Left ventricle myocardium superior (tissue), 1 donor: Measurements from ENCODE around the gene CCT3. TPM values are rescaled to one million over a fixed set of nuclear protein-coding genes. Genes with fewer than 3 reads are reported as not detected.
"Not testable (repeated sequence)": the region's sequence is repeated elsewhere in the genome, so short reads cannot be mapped to it uniquely, and the experiment has no call there.

Experiments used
- ATAC-seq: fragments of 200-7000 bp; cut with Tn5 transposase; one replicate; pipeline ENCODE4 v1.9.1; 2020; ENCODE audit warnings: mild to moderate bottlenecking, moderate library complexity
- DNase-seq: peaks from one replicate; pipeline ENCODE4 v3.0.0-alpha.2; 2020
- intact Hi-C: fragments of 100-400 bp; cut with micrococcal nuclease; formaldehyde crosslinking; loops from one replicate; pipeline ENCODE4 v1.11.0; 2022
- total RNA-seq: library from RNA; stranded (reverse); fragmentation: NEBNext Ultra II Directional; extraction: Animal tissue kit (Norgen Biotek cat#: 25700); gene quantifications from one replicate; pipeline ENCODE4 v1.2.1, GENCODE V29; 2021
- donor health status: DM: no; HTN: yes; CAD: no; lungs with severe emphysema.

The CCT3 gene
- total RNA-seq, 1 donor from 2014 or later: 131 TPM

DNA sequence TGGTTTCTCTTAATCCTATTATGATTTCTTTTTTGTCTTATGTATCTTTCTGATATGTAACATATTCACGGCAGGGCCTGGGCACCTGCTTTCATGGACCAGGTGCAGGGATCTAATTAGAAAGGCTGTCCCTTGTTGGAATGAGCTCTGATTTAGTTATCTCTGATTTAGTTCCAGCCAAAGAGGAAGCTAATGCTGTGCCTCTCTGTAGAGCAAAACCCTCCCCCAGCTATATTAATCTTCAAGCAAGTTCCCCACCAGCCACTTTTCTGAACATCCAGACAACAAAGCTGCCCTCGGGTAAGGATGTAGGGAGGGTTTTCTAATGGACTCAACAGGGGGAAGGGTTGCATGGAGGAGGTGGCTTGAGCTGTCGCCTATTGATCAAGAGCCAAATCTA, 6.3 kb upstream of the CCT3 start:
- no peak for ATAC-seq
- intact Hi-C loops: no loop called here

DNA sequence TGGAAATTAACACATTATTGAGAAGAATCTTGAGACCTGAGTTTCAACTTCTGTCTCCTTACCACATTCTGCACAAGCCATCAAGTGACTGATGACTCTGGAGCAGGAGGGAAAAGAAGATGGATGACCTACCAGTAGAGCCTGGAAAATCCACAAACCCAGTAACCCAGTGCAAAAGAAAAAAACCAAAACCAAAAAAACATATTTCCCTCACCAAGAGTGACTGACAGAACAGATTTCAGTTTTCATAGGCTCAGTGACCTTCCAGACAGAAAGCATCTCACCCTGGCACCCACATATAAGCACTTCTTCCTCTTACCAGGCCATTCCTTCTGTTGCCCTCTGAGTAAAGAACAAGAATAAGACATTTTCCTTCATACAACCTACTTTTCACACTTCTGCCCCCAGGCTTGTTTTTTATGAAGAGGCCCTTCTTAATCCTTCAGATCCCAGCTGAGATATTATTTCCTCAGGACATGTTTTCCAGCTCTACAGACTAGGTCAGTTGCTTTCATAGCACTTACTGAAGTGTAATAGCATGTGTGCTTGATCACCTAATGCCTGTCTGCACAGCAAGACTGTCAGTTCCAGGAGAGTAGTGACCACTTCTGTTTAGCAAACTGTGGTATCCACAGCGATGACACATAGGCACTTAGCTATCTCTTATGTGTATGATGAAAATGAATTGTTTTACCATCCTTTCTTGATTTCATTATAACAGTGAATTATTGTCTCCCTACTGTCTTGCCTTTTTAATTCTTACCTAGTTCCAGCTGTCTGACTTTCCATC, 4.3 kb upstream of the CCT3 start:
- no peak for DNase-seq
- ATAC-seq: no peak
- intact Hi-C loops: no loop called here

More for the DNA sequence above, 6.3 kb upstream of the CCT3 start:
- DNase-seq: no peak

DNA sequence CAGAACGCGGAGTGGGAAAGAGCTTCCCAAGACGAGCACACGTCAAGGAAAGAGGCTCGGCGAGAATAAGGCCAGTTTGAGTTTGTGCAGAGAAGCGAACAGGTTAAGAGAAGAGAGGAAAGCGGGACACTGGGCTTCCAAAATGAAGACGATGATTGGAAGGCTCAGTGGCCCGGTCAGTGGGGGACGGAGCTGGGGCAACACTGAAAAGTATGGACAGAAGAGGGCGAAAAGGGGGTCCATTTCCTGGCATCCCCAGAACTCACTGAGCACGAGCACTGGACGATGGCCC, 258 bp downstream of the CCT3 start:
- DNase-seq (no peak), ATAC-seq (peak; percentile 27)
- intact Hi-C loops: no loop called here

DNA sequence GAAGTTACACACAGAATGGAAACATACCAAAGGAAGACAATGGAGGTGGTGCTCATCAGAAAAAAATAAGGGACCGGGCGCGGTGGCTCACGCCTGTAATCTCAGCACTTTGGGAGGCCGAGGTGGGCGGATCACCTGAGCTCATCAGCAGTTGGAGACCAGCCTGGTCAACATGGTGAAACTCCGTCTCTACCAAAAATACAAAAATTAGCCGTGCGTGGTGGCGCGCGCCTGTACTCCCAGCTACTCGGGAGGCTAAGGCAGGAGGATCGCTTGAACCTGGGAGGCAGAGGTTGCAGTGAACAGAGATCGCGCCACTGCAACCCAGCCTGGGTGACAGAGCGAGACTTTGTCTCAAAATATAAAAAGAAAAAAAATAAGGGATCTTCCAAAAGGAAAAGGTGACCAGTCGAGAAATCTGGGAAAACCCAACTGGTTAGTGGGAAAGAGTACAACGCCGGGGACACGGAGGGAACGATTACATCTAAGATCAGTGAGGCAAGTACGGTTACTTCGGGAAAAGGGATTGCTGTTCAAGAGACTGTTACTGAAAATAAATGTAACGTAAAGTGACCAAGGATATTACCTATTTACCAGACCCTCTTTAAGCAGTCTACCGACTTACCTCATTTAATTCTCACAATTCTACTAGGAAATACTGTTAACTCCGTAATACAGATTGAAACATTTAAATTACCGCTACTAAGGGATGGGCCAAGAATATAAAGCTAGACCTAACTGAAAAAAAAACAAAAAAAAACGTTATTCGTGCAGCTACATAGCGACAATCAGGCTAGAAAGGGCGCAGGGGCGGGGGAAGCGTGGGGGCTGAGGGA, 822 bp downstream of the CCT3 start:
- intact Hi-C loops: no loop called here
- ATAC-seq (no peak), DNase-seq (no peak)

DNA sequence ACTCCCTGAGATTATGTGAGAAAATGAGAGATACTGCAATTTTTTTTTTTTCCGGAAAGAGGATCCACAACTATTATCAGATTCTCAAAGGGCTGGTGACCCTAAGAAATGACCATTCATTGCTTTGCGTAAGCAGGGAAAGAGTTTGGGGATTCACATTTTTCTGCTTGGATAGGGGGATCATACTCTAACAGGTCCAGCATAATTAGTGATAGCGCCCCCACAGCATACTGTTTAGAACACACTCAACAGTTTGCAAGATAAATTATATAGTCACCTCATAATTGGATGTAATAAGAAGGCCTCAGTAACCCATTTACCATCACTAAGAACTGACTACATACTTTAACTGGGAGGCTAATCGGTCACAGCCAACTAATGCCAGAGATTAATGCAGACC, 1.9 kb downstream of the CCT3 start:
- intact Hi-C loops: no loop called here
- ATAC-seq: no peak
- DNase-seq: no peak

DNA sequence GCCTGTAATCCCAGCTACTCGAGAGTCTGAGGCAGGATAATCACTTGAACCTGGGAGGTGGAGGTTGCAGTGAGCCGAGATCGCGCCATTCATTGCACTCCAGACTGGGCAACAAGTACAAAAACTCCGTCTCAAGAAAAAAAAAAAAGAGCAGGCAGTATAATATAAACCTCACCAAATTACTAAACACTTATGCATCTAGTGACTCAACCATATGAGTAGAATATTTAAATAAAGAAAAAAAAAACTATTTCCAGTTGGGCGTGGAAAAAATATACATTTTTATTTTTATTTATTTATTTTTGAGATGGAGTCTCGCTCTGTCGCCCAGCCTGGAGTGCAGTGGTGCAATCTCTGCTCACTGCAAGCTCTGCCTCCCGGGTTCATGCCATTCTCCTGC, 14.9 kb downstream of the CCT3 start:
- ATAC-seq, intact Hi-C loops, DNase-seq: not testable (repeated sequence)

DNA sequence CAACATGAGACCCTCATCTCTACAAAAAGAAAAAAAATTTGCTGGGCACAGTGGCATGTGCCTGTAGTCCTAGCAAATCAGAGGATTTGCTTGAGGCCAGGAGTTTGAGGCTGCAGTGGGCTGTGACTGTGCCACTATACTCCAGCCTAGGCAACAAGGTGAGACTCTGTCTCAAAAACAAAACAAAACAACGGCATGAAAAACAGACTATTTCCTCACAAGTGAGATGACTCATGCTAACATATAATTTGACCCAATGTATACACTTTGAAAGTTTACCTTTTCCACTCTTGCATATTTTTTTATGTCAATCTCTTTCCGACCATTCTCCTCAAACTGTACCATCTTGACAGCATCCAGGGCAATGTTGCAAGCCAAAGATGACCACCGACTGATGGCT, 17.5 kb downstream of the CCT3 start:
- DNase-seq (no peak), ATAC-seq (no peak)
- intact Hi-C loops: no loop called here

DNA sequence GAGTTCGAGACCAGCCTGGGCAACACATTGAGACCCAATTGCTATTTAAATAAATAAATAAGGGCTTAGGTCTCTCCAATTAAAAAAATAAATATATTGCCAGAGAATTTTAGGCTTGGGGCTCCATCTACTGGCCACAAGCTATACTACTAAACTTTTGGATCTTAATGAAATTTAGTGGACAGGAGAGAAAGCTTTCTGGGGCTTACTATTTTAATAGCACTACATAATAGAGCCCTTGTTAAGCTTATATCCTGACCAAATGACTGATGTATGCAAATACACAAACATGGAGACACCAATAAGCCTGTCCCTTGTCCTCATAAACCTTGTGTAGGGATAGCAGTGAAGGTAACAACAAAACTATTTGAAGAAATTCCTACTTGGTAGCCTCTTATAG, 18.4 kb downstream of the CCT3 start:
- DNase-seq (no peak), ATAC-seq (no peak)
- intact Hi-C loops: no loop called here

DNA sequence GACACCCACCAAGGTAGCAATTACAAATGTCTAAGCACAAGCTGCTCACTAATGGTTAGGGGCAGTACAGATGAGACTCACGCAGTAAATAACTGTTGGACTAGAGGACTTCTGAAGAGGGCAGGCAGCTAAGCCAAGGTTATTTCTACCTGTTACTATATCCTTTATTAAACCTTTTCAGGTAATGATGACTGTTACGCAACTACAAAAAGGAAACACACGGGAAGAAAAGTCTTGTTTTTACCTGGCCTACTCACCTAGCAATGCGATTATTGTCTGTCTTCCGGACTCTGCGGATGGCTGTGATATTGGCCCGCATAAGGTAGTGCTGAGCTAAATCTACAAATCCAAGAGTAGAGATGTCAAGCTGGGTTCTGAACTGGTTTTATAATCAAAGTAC, 21.2 kb downstream of the CCT3 start:
- intact Hi-C loops: no loop called here
- DNase-seq (no peak), ATAC-seq (no peak)

DNA sequence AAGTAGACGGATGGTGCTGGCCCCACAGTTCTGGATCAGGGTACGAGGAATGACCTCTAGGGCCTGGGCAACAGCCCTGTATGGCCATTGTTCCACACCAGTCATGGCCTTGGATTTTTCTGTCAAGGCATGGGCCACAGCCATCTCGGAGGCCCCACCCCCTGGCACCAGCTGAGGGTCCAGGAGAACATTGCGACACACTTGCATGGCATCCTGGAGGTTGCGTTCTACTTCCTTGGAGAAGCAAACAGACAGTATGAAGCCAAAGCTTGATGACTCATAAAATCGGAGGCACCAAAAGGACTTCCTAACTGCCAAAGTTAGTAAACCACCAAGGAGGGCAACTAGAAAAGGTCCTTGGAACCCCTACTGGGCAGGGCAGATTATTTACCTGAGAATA, 27.1 kb downstream of the CCT3 start:
- no peak for ATAC-seq

DNA sequence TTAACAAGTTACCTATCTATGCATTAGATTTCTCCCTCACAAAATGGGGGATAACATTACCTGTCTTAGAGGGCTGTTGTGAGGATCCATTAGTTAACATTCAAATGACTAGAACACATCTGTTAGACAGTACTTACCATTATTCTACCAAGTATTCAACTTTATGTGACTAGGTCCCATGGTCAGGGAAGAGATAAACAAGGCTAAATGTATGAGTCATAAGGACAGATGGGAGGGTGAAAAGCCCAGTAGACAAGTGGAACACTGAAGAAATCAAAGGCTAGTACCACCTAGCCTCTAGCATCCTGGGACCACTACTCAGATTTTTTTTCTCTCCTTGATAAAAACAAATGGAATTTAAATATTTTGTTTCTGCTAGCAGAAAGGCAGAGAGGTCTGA, 30.0 kb downstream of the CCT3 start:
- no peak for ATAC-seq
- DNase-seq: no peak
- intact Hi-C loops: no loop called here

More for the DNA sequence above, 27.1 kb downstream of the CCT3 start:
- DNase-seq: no peak
- intact Hi-C loops: no loop called here

DNA sequence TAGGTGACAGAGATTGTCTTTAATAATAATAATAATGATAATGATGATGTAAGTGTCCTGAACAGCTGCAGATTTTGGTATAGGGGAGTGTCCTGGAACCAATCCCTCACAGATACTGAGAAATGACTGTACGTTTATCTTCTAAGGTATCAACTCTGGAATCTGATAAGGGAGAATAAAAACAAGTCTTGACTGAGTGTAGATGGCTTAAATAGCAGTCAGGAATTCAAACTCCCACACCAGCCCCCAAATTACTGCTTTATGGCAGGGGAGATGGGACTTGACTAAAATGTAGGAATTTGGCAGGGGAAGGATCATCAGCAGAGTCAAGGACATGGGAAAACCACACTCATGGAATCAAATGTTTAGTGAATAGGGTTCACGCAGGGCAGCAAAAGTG, 32.9 kb downstream of the CCT3 start:
- DNase-seq (no peak), ATAC-seq (no peak)
- intact Hi-C loops: no loop called here

DNA sequence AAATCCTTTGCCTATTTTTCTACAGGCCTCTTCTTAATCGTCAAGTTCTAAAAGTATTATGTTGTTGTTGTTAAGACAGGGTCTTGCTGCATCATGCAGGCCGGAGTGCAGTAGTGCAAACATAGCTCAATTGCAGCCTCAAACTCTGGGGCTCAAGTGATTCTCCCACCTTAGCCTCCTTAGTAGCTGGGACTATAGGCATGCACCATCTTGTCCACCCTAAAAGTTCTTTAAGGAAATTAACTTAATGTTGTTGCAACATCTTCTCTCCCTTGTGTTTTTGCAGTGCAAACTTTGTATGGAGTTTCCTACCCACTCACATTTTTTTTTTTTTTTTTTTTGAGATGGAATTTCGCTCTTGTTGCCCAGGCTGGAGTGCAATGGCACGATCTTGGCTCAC, 34.9 kb downstream of the CCT3 start:
- no peak for DNase-seq
- no peak for ATAC-seq
- intact Hi-C loops: no loop called here

DNA sequence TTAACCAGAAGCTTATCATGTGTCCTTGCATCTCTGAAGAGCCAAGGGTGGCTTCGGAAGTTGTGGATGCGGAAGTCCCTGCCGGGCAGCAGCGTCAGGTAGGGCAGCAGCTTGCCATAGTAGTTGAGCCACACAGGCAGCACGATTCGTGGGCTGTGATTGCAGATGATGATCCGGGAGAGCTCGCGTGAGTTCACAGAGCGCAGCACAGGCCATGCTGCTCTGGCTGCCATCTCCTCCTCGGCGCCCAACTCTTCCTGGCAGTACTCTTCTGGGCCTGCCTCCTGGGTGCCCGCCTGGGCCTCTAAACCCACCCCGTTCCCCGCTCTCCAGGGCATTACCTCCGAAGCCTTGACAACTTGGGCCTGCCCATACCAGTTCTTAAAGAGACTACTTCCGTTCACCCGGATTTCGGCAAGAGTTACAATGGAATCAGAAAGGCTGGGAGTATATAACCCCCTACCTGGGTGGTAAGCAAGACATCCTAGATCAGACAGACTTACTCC, 39.2 kb downstream of the CCT3 start, which contains the start of gene VHLL:
TSS of gene VHLL (minus strand) at position 456 of the 506 bp plus-strand sequence. CDS start at position 338, 118 bp downstream.
- DNase-seq (no peak), ATAC-seq (no peak)
- intact Hi-C loops: no loop called here

DNA sequence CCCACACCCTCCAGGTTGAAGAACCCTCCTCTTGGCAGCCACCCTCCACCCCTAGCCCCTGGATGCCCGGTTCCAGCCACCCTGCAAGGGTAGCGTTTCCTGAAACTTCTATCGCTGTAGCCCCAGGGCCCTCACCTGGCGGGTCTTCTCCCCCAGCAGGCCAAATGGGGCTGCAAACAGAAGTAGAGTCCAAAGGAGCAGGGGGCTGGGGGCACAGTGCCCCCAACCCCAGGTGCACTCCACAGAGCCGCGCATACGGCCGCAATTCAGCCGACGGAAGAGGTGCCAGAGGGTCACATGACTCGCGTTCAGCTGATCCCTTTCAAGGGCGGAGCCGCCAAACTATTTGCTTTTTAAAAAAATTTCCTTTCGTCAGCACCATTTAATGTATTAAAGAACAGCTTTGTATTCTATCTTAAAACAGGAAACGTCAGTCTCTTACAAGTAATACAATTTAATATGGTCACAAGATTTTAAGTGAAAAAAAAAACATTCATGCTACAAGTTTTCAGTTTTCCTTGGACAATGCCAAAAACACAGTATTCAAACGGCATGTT, 42.6 kb downstream of the CCT3 start, which contains the start of gene GLMP:
TSS of gene GLMP (minus strand) at position 289 of the 557 bp plus-strand sequence. CDS start at position 255, 34 bp downstream.
- DNase-seq (peak; percentile 76), ATAC-seq (peak; percentile 56)
- intact Hi-C loops: no loop called here

DNA sequence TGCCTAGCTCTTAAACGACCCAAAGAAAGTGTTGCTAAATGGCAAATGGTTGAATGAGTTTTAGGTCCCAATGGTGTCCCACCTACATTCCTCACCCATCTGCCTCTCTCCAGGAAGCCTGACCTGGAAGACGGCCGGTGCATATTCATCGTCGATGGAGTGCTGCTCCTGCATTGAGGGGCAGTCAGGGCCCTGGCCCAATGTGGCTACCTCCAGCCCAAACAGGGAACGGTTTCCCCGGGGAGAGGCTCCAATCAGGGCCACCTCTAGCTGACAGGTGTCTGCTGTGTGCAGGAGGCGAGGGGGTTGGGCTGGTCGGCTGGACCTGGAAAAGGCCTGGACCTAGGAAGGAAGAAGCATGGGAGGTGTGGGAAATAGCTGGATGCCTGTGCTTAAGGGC, 44.2 kb downstream of the CCT3 start:
- intact Hi-C loops: no loop called here
- ATAC-seq: no peak
- no peak for DNase-seq

DNA sequence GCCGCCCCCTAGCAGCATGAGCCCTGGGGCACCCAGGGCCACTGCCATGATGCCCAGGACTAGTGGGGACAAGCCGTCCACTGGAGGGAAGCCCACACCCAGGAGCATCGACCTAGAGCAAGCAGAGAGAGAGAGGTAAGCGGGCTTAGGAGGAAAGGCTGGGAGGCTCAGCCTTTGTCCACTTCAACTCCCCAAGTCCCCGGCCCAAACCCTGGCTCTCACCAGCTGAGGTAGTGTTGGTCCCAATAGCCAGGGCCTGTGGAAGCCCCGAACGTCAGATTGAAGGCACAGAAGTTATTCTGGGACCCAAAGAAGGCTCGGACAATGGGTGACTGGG, 45.0 kb downstream of the CCT3 start:
- intact Hi-C loops: no loop called here
- ATAC-seq (no peak), DNase-seq (no peak)

DNA sequence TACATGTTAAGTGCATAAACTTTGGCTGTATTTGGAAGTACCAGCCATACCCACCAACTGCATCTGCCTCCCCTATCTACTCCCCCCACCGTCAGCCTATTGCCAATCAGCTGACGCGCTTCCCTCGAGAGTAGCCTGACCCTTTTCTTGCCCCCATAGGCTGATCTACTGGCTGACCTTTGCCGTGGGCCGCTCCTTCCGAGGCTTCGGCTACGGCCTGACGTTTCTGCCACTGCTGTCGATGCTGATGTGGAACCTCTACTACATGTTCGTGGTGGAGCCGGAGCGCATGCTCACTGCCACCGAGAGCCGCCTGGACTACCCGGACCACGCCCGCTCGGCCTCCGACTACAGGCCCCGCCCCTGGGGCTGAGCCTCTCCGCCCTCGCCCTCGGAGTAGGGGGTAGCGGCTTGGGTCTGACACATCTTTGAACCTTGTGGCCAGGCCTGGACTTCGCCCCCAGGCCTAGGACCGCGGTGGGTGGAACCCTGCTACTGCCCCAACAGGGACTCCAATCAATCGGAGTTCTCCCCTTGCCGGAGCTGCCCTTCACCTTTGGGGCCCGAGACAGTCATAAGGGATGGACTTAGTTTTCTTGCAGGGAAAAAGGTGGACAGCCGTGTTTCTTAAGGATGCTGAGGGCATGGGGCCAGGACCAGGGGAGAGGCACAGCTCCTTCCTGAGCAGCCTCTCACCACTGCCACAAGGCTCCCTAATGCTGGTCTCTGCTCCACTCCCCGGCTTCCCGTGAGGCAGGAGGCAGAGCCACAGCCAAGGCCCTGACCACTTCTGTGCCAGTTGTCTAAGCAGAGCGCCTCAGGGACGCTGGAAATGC, 46.6 kb downstream of the CCT3 start:
- intact Hi-C loops: no loop called here
- peak; percentile 94 for DNase-seq
- ATAC-seq: peak; percentile 95

DNA sequence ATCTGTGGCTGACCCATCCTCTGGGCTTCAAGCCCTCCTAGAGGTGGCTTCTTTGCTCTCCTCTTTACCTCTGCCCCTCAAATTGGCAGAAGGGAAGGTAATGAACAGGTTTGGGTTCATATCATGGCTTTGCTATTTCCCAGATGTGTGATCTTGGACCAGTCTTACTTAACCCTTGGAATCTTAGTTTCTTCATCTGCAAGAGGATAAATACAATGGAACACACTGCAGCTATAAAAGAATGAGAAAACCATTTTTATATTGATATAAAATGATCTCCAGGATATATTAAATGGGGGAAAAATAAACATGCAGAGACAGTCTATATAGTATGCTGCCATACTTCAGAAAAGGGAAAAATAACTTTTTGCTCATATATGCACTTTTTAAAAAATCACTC, 48.2 kb downstream of the CCT3 start:
- intact Hi-C loops: no loop called here
- ATAC-seq (no peak), DNase-seq (no peak)
